Activated CD8-positive, alpha-beta T cell treated with anti-CD3 and anti-CD28 coated beads for 36 hours (primary cell): ENCODE data around the gene GNPTAB. TPM values are rescaled to one million over a fixed set of nuclear protein-coding genes. Genes with fewer than 3 reads are reported as not detected.

Experiments used
- ATAC-seq: fragments of 200-7000 bp; cut with Tn5 transposase; one replicate; pipeline ENCODE4 v1.10.0; 2021; ENCODE audit warnings: mild to moderate bottlenecking, moderate library complexity
- CTCF ChIA-PET: fragments of 350-600 bp; sonication (Branson Sonifier 250); formaldehyde crosslinking; loops from one replicate; lab custom pipeline; 2021; ENCODE audit warnings: antibody characterized with exemption; lab: Charles Lee
- POLR2A ChIA-PET: fragments of 350-600 bp; sonication (Branson Sonifier 250); formaldehyde crosslinking; loops from one replicate; lab custom pipeline; 2021; ENCODE audit warnings: antibody characterized with exemption; lab: Charles Lee
- DNase-seq: peaks from one replicate; pipeline ENCODE4 v3.0.0-alpha.2; 2020
- H3K27ac Mint-ChIP-seq: one replicate; pipeline ENCODE4 v1.8.0; 2021; ENCODE audit warnings: mild to moderate bottlenecking, mixed read lengths
- H3K27me3 Mint-ChIP-seq: one replicate; pipeline ENCODE4 v1.8.0; 2021; ENCODE audit warnings: mixed read lengths
- H3K36me3 Mint-ChIP-seq: one replicate; pipeline ENCODE4 v1.8.0; 2021; ENCODE audit warnings: low read depth, mixed read lengths
- H3K4me1 Mint-ChIP-seq: one replicate; pipeline ENCODE4 v1.8.0; 2021; ENCODE audit warnings: low read depth, mixed read lengths
- H3K4me3 Mint-ChIP-seq: one replicate; pipeline ENCODE4 v1.8.0; 2021; ENCODE audit warnings: mild to moderate bottlenecking, moderate library complexity, mixed read lengths
- H3K9me3 Mint-ChIP-seq: one replicate; pipeline ENCODE4 v1.8.0; 2021; ENCODE audit warnings: mixed read lengths
- intact Hi-C: fragments of 100-400 bp; cut with micrococcal nuclease; formaldehyde crosslinking; loops from one replicate; pipeline ENCODE4 v1.10.0; 2022
- total RNA-seq, 2 experiments: library from RNA; stranded (reverse); gene quantifications; one replicate each; pipeline ENCODE4 v1.2.3, GENCODE V29; 2021
- TF ChIP-seq, protein P1 (sequence below): fragments of 200-600 bp; IDR thresholded peaks from one replicate; pipeline ENCODE4 v1.8.0; 2022; ENCODE audit warnings: antibody characterized with exemption, mild to moderate bottlenecking

The GNPTAB gene
- total RNA-seq, 2 experiments from 2014 or later = 52.4 to 56.9 TPM

DNA sequence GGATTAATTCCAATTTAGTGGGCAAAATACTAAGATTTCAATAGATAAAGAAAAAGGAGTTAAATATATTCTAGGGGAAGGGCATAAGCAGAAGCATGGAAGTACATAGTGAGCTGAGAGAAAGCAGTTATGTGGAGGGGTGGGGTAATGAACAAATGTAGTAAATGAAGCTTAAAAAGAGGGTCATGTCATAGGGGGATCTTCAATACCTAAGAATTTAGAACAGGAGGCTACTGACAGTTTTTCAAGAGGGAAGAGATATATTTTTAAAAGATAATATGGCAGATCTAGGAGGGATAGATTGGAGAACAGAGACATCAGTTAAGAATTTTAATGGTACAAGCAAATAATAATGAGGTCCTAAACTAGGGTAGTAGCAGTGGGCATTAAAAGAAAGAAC, 100.9 kb downstream of the GNPTAB start:
- H3K4me1 Mint-ChIP-seq = peaks cover 5% of the 10 kb centered on the region
- H3K27ac Mint-ChIP-seq = no peak overlapping the region
- no peak for DNase-seq
- ATAC-seq = no peak
- H3K36me3 Mint-ChIP-seq = peaks cover 15% of the 10 kb centered on the region
- H3K27me3 Mint-ChIP-seq = no peaks in the 10 kb centered on the region
- intact Hi-C loops = no loop called here
- no peak overlapping the region for H3K4me3 Mint-ChIP-seq
- H3K9me3 Mint-ChIP-seq = no peaks in the 10 kb centered on the region
- POLR2A ChIA-PET = no interaction called here
- CTCF ChIA-PET = interaction anchor here (1.1 kb wide), 1 partner anchor 15 kb away, joined by 3 read pairs; no protein-coding TSS in a partner anchor
- TF ChIP-seq, protein P1, sequence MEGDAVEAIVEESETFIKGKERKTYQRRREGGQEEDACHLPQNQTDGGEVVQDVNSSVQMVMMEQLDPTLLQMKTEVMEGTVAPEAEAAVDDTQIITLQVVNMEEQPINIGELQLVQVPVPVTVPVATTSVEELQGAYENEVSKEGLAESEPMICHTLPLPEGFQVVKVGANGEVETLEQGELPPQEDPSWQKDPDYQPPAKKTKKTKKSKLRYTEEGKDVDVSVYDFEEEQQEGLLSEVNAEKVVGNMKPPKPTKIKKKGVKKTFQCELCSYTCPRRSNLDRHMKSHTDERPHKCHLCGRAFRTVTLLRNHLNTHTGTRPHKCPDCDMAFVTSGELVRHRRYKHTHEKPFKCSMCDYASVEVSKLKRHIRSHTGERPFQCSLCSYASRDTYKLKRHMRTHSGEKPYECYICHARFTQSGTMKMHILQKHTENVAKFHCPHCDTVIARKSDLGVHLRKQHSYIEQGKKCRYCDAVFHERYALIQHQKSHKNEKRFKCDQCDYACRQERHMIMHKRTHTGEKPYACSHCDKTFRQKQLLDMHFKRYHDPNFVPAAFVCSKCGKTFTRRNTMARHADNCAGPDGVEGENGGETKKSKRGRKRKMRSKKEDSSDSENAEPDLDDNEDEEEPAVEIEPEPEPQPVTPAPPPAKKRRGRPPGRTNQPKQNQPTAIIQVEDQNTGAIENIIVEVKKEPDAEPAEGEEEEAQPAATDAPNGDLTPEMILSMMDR = no peak

DNA sequence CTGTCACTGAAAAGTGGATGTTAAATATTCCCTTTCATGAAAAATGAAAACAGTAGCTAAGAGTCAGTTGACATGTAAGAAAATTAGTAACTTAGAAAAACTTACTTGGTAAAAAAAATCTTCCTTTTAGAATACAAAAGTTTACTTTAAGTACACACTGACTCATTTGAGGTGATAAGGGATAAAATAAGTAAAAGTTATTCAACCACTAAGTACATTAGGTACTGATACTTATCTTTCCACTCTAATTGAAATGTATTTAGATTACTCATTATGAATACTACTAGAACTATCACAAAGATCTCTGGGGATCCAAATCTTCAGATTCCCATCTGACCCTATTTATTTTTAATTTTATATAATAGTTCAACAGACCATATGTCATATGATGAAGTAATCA, 103.7 kb downstream of the GNPTAB start:
- peaks cover 5% of the 10 kb centered on the region for H3K36me3 Mint-ChIP-seq
- ATAC-seq (no peak), DNase-seq (no peak)
- intact Hi-C loops = no loop called here
- TF ChIP-seq, protein P1 = no peak
- H3K4me3 Mint-ChIP-seq = no peak overlapping the region
- no peaks in the 10 kb centered on the region for H3K27me3 Mint-ChIP-seq
- H3K9me3 Mint-ChIP-seq = no peaks in the 10 kb centered on the region
- POLR2A ChIA-PET = no interaction called here
- H3K27ac Mint-ChIP-seq = no peak overlapping the region
- CTCF ChIA-PET = no interaction called here
- peaks cover 5% of the 10 kb centered on the region for H3K4me1 Mint-ChIP-seq

- Mint-ChIP-seq H3K27me3 (no peaks in the 10 kb centered on the region), H3K36me3 (peaks cover 1% of the 10 kb centered on the region), H3K4me3 (no peak overlapping the region), H3K27ac (no peak overlapping the region), H3K4me1 (peaks cover 7% of the 10 kb centered on the region), H3K9me3 (no peaks in the 10 kb centered on the region)
- ChIA-PET CTCF (interaction anchor here (1.4 kb wide), 1 partner anchor 37 kb away, joined by 4 read pairs; no protein-coding TSS in a partner anchor), POLR2A (no interaction called here)
- DNase-seq (no peak), ATAC-seq (no peak)
- TF ChIP-seq, protein P1 = no peak
- intact Hi-C loops = no loop called here
Observed at GRCh38 chr12:101722392-101722791, 108.4 kb downstream of the GNPTAB start.

DNA sequence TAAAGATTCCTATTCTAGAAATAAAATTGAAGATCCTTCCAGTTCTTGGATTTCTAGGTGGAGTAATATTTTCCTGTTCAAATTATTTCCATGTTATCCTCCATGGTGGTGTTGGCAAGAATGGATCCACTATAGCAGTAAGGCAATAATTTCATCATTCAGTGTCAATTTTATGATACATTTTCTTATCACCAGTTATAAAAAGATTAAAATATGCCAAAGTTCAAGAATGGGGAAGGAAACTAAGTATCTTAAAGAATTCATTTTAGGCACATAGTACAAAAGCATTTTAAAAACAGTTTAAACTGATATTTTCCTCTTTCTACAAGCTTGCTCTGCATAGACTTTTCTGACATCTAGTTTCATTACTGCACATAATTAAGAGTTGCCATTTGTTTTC, 110.6 kb downstream of the GNPTAB start:
- H3K4me3 Mint-ChIP-seq = no peak overlapping the region
- peaks cover 2% of the 10 kb centered on the region for H3K4me1 Mint-ChIP-seq
- intact Hi-C loops = no loop called here
- H3K9me3 Mint-ChIP-seq = no peaks in the 10 kb centered on the region
- H3K27ac Mint-ChIP-seq = no peak overlapping the region
- TF ChIP-seq, protein P1 = no peak
- H3K36me3 Mint-ChIP-seq = no peaks in the 10 kb centered on the region
- DNase-seq = no peak
- H3K27me3 Mint-ChIP-seq = no peaks in the 10 kb centered on the region
- ChIA-PET POLR2A (interaction anchor here (0.8 kb wide), 1 partner anchor 12 kb away, joined by 3 read pairs; no protein-coding TSS in a partner anchor), CTCF (no interaction called here)
- ATAC-seq = no peak

GRCh38 chr12:101719566-101719965, 111.2 kb downstream of the GNPTAB start:
- intact Hi-C loops = no loop called here
- no peak for ATAC-seq
- CTCF ChIA-PET = interaction anchor here (0.9 kb wide), 1 partner anchor 32 kb away, joined by 3 read pairs; no protein-coding TSS in a partner anchor

More at GRCh38 chr12:101719566-101719965, 111.2 kb downstream of the GNPTAB start:
- POLR2A ChIA-PET = interaction anchor here (0.8 kb wide), 1 partner anchor 11 kb away, joined by 3 read pairs; no protein-coding TSS in a partner anchor
- no peak for DNase-seq
- Mint-ChIP-seq H3K9me3 (no peaks in the 10 kb centered on the region), H3K4me3 (no peak overlapping the region), H3K36me3 (no peaks in the 10 kb centered on the region), H3K4me1 (peaks cover 2% of the 10 kb centered on the region), H3K27me3 (no peaks in the 10 kb centered on the region), H3K27ac (no peak overlapping the region)
- TF ChIP-seq, protein P1 = no peak
